ENCODE measurements around the gene GLB1L2.

DNA sequence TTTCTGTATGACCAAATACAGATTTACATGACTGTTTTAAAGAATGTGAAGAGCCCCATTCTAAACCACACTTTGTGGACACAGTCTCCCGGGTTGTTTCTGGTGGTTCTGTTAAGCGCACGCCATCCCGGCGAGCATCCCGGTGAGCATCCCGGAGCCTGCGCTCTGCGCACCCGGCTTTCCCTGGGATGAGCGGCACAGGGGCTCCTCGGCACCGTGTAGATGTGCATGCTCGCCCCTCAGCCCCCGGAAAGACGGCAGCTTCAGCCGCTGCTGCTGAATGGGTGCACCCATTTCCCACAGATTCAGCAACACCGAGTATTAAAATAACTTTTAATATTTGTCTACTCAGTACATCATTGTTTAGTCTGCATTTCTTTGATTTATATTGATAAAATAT, 36.0 kb downstream of the GLB1L2 start:
- TF ChIP-seq CTCF (conservative IDR thresholded peaks at IDR 0.05; ENCODE audit: low read length) (no peak), EZH2phosphoT487 (IDR thresholded peaks at IDR 0.05; ENCODE audit: borderline replicate concordance) (no peak)
